Fibroblast of peridontal ligament (primary cell): ENCODE measurements around the gene IRS2.

Experiments
- DNase-seq: peaks from one replicate; pipeline ENCODE4 v3.0.0-alpha.2; 2010; ENCODE audit errors: extremely low read depth

Gene IRS2

DNA sequence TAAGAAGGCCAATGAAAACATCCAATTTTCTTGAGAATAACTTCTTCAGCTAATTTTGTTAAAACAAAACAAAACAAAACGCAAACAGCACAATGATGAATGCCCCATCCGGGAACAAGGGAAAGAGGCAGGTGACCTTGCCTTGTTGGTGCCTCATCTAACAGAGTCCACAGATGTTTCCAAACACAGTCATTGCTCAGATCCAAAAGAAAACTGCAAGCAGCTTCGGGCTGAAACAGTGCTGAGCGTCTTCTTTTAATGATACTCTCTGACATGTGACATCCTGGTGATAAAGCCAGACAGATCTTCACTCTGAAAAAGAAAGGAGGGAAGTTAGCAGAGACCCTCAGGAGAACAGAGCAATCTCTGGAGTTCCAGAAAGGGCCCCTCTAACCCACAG lies 30.4 kb downstream of the IRS2 start:
- DNase-seq = no peak

DNA sequence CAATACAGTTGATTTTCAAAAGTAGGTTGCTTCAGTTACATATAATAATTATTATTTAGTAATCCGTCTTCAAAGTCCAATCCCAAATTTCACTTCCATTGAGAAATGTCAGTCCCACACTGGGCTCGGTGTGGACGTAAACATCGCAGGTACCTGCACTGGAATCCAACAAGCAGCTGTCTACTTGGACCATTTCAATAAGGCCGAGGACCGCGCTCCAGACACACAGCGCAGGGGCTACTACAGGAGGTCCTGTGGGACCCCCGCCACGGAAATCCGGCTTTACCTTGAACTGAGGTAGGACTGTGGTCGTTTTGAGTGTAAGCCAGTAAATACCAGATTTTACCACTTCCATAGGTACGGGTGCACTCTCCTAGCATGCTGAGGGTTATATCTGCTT lies 30.8 kb downstream of the IRS2 start:
- DNase-seq = no peak

DNA sequence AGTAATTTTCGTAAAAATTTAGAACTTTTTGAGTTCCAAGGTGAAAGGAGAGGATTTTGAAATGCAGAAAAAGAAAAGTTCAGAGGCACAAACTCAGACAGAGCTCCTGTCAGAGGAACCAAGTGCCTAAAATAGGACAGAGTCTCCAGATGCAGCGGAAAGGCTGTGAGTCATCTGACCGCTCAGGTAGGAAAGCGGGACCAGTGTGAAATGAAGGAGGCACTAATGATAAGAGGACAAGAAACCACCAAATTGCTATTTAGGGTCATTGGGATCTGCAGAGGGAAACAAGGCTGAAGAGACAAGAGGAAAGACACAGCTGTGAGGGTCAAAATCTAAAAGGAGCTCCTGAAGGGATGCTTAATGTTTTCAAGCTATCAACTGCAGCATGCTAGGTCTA lies 34.9 kb downstream of the IRS2 start:
- DNase-seq = no peak

- no peak for DNase-seq
These were observed 36.1 kb downstream of the IRS2 start for GRCh38 chr13:109750221-109750775.

DNA sequence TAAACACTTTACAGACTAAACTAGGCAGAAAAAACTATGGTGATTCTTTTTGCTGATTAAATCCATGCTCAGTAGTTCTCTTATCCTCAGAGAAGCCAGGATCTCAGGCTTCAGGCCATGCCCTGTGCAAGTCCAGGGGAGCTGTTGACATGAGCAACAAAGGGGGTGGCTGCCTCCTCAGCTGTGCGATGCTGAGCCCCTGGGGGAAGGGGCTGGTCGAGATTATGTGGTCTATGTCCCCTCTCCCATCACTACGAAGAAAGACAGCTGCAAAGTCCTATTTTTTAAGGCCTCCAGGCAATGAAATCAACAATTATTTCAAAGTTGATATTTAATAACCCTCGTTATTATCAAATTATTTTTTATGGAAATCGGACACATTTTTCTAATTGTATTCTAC lies 37.0 kb downstream of the IRS2 start:
- DNase-seq = no peak

GRCh38 chr13:109748677-109749076 lies 37.7 kb downstream of the IRS2 start:
- DNase-seq = no peak

DNA sequence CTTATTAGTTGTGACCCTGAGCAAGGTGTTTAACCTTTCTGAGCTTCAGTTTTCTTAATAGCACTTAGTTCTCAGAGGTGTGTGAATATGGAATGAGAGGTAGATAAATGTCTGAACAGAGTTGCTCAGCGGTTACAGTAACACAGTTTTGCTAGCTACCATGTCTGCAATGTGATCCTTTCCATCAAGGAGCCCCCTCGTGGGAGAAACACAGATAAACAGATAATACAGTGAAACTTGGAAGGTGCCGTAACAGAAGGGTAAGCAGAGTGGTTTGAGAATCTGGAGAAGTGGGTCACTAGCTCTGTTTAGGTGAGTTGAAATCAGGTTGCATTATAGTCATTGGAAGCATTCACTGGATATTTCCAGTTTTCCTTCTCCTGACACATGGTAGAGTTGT lies 38.9 kb downstream of the IRS2 start:
- no peak for DNase-seq

GRCh38 chr13:109746364-109746763 lies 40.0 kb downstream of the IRS2 start:
- DNase-seq = no peak

- DNase-seq = no peak
These were observed 40.7 kb downstream of the IRS2 start for GRCh38 chr13:109745702-109746101.

- no peak for DNase-seq
These were observed 41.3 kb downstream of the IRS2 start for GRCh38 chr13:109745060-109745459.

GRCh38 chr13:109744512-109745051 lies 41.8 kb downstream of the IRS2 start:
- DNase-seq = peak; percentile 15

DNA sequence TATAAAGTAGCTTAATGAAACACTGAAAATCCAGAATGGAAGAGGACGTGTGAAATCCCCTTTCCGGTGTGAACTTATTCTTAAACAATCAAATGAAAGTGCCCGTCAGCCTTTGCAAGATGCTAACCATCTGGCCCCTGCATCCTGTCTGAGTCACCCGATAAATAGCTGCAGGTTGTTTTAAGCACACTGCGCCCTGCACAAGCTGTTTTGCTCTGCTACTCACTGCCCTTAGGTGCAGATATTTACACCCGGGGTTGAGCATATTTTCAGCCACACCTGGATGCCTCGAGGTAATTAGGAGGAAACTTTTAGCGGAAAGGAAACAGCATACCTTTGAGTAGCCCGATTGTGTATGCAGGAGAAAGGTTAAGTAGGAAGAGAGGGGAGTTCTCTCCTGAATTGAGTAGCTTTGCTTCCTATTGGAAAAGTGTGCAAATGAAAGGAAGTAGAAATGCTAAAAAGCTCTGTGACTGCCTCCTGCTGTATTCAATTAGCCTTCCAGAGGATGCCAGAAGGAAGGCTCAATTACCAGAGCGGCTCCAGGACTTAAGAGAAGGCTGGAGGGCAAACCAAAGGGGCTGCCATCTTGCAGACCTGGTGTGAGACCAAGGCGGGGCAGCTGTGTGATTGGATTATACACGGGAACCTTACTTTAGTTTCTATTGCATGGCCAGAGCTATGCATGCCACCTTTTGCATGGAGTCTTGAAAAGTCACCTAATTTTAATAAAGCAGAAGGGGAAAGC lies 42.5 kb downstream of the IRS2 start:
- DNase-seq = peak; percentile 44

DNA sequence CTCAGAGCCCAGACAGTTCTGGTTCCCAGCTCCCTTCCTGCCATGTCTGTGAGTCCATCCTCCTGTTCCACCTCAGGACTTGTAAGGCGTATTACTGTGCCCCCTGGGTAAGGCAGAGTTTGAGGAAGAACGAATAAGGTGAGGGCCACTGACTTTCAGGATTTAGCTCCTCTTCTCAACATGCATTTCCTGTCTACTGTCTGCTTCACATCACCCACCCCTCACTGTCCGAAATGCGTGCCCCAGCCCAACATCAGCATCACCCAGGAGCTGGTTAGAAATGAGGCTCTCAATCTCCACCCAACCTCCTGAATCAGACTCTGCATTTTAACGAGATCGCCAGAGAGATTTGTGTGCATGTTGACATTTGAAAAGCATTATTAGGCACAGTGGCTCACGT lies 44.4 kb downstream of the IRS2 start:
- DNase-seq = no peak

- no peak for DNase-seq
These were observed 45.7 kb downstream of the IRS2 start for GRCh38 chr13:109740721-109741120.

DNA sequence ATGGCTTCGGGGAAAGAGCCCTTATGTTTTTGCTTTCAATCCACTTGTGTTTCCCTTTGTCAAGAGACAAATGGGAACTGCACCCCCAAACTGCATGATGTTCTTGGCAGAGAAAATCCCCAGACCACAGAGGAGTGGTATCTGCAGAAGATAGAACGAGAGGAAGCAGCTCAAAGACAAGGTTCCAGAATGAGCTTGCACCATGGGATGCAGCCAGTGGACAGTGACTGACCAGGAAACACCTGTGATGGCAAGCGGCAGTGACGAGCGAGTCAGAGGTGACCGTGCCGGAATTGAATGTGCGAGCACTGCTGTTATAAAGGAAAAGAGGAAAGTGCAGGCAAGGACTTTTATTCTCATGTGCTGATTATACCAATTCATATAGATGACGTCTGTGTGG lies 46.3 kb downstream of the IRS2 start:
- DNase-seq = no peak

DNA sequence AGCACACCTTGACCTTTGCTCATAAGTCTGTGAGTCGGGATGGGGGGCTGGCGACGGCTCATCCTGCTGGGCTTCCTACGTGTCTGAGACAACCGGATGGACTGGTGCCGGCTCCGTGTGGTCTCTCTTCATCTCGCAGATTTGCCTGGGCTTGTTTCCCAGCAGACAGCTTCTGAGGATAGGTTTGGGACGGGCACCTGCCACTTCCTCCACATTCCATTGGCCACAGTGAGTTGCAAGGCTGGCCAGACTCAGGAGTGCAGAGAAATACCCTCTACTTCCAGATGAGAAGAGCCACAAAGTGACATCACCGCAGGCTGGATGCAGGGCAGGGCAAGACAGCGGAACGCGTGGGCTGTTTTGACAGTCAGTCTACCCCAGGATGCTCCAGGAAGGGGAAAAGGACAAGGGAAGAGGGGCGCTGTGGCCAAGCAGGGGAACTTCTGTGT lies 48.1 kb downstream of the IRS2 start:
- no peak for DNase-seq

GRCh38 chr13:109737606-109738005 lies 48.8 kb downstream of the IRS2 start:
- DNase-seq = peak; percentile 7

- no peak for DNase-seq
These were observed 49.3 kb downstream of the IRS2 start for GRCh38 chr13:109737046-109737573.

DNA sequence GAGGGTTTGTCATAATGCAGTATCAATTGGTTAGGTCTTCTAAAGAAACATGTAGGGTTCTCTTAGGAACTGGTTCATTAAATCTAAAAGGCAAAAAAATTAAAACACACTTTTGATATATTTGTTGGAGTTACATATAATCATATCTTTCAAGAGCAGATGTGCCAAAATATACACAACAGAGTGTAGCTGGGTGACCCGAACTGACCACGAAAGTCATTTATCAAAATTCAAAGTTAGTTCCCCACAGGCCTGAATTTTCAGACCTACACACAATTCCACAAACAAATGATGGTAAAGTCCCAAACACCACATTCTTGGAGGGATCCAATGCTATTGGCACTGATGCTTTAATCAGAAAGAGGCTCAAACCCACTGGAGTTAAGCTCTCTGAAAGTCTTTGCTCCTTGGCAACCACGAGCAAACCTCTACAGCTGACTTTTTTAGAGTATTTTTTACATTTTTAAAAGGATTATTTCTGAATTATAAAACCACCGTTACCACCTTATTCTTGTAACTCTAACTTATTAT lies 50.9 kb downstream of the IRS2 start:
- peak; percentile 28 for DNase-seq

DNA sequence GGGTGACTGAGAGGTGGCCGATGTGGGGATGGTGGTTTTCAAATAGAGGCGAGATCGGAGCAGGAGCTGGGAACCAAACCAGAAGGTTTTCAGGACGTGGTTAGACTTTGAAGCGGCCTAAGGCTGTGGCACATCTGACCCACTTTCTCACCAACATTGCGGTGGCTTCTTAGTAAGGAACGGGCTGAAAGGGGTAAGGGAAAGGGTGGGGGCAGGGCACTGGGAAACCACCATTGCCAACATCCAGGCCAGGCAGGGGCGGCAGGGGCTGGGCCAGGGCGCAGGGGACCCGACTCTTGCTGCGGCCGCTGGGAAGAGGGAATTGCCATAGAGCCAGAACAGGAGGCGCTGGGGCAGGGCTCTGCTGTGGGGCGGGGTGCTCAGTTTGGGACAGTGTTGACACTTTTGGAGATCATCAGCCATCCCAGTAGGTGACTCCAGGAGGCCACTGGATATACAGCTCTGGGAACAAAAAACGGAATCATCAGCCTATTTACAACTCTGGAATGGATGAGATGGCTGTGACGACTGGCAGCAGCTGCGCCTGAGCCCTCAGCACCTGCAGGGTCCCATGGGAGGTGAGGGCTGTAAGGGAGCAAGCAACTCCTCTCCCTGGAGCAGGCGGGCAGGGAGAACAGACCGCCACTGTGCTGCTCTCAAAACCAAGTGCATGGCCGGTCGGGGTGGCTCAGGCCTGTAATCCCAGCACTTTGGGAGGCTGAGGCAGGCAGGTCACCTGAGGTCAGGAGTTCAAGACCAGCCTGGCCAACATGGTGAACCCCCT lies 52.2 kb downstream of the IRS2 start:
- no peak for DNase-seq

DNA sequence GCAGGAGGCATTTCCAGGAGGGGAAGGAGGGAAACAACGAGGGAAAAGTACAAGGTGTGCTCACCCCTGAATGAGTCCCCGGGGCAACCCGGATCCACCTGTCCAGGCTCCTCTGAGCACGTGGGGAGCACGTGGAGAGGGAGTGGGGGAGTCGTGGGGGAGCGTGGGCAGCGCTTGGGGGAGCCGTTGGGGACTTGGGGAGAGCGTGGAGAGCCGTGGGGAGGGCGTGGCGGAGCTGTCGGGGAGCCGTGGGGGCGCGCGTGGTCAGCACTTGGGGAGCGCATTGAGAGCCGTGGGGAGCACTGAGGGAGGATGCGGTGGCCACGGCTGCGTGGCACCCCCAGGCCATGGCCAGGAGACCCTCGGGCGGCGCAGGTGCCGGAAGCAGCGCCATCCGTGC lies 52.8 kb downstream of the IRS2 start:
- DNase-seq = no peak
